ENCODE data around the gene STK31.
"Not testable (repeated sequence)": the region's sequence is repeated elsewhere in the genome, so short reads cannot be mapped to it uniquely, and the experiment has no call there.

STK31 gene

GRCh38 chr7:23768022-23768421 lies 58.0 kb downstream of the STK31 start:
- H3K4me2 ChIP-seq (ENCODE audit: insufficient read depth, low read length) = no peak overlapping the region
- no peaks in the 10 kb centered on the region for H4K20me1 ChIP-seq (ENCODE audit: insufficient read depth, low read length)
- no peak for TF ChIP-seq EZH2 (IDR thresholded peaks at IDR 0.05; ENCODE audit: borderline replicate concordance, low read depth, low read length, severe bottlenecking)
- no peak for TF ChIP-seq CTCF (IDR thresholded peaks at IDR 0.05; ENCODE audit: borderline replicate concordance, extremely low read depth, low read length, poor library complexity, severe bottlenecking)
- no peak overlapping the region for H3K27ac ChIP-seq (ENCODE audit: low read length)
- DNase-seq = no peak
- no peaks in the 10 kb centered on the region for H3K79me2 ChIP-seq (ENCODE audit: insufficient read depth, low read length)
- no peaks in the 10 kb centered on the region for H3K36me3 ChIP-seq (ENCODE audit: insufficient read depth, low read length)
- H3K27me3 ChIP-seq (ENCODE audit: insufficient read depth, low read length, poor library complexity) = no peaks in the 10 kb centered on the region
- H3K9me3 ChIP-seq (ENCODE audit: insufficient read depth, low read length, severe bottlenecking) = no peaks in the 10 kb centered on the region
- ATAC-seq (ENCODE audit: insufficient read depth, low read depth) = no peak
- no peak overlapping the region for H3K9ac ChIP-seq (ENCODE audit: low read depth, low read length)
- H3K4me1 ChIP-seq (ENCODE audit: insufficient read depth, low read length) = no peaks in the 10 kb centered on the region
- no peak overlapping the region for H2AFZ ChIP-seq (ENCODE audit: low read depth, low read length)
- no peak overlapping the region for H3K4me3 ChIP-seq (ENCODE audit: low read depth in 1 of 2, low read length in 2 of 2)

GRCh38 chr7:23779185-23779800 lies 69.3 kb downstream of the STK31 start:
- H4K20me1 ChIP-seq (ENCODE audit: insufficient read depth, low read length); H3K4me3 ChIP-seq (ENCODE audit: low read depth in 1 of 2, low read length in 2 of 2); H2AFZ ChIP-seq (ENCODE audit: low read depth, low read length); DNase-seq; H3K36me3 ChIP-seq (ENCODE audit: insufficient read depth, low read length); H3K27me3 ChIP-seq (ENCODE audit: insufficient read depth, low read length, poor library complexity); H3K9ac ChIP-seq (ENCODE audit: low read depth, low read length); H3K27ac ChIP-seq (ENCODE audit: low read length); H3K9me3 ChIP-seq (ENCODE audit: insufficient read depth, low read length, severe bottlenecking); H3K4me1 ChIP-seq (ENCODE audit: insufficient read depth, low read length); H3K4me2 ChIP-seq (ENCODE audit: insufficient read depth, low read length); ATAC-seq (ENCODE audit: insufficient read depth, low read depth); H3K79me2 ChIP-seq (ENCODE audit: insufficient read depth, low read length): not testable (repeated sequence)

GRCh38 chr7:23783115-23783514 lies 73.1 kb downstream of the STK31 start:
- Histone ChIP-seq H3K27ac (ENCODE audit: low read length) (no peak overlapping the region), H3K4me2 (ENCODE audit: insufficient read depth, low read length) (no peak overlapping the region), H3K27me3 (ENCODE audit: insufficient read depth, low read length, poor library complexity) (no peaks in the 10 kb centered on the region), H4K20me1 (ENCODE audit: insufficient read depth, low read length) (no peaks in the 10 kb centered on the region), H3K9me3 (ENCODE audit: insufficient read depth, low read length, severe bottlenecking) (peaks cover 2% of the 10 kb centered on the region), H3K79me2 (ENCODE audit: insufficient read depth, low read length) (no peaks in the 10 kb centered on the region), H3K36me3 (ENCODE audit: insufficient read depth, low read length) (no peaks in the 10 kb centered on the region), H2AFZ (ENCODE audit: low read depth, low read length) (no peak overlapping the region), H3K4me3 (ENCODE audit: low read depth in 1 of 2, low read length in 2 of 2) (no peak overlapping the region), H3K9ac (ENCODE audit: low read depth, low read length) (no peak overlapping the region), H3K4me1 (ENCODE audit: insufficient read depth, low read length) (no peaks in the 10 kb centered on the region)
- DNase-seq (no peak), ATAC-seq (ENCODE audit: insufficient read depth, low read depth) (no peak)
- no peak for TF ChIP-seq CTCF (IDR thresholded peaks at IDR 0.05; ENCODE audit: borderline replicate concordance, extremely low read depth, low read length, poor library complexity, severe bottlenecking)
- TF ChIP-seq EZH2 (IDR thresholded peaks at IDR 0.05; ENCODE audit: borderline replicate concordance, low read depth, low read length, severe bottlenecking) = no peak

DNA sequence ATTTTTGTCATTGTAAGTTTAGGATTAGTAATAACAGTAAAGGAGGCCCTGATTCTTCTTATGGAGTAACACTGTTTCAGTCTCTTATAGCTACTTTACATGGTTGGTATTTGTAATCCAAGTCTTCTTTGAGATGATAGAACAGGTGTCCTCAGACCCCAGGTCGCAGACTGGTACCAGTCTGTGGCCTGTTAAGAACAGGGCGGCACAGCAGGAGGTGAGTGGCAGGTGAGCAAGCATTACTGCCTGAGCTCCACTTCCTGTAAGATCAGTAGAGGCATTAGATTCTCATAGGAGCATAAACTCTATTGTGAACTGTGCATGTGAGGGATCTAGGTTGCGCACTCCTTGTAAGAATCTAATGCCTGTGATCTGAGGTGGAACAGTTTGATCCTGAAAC lies 77.3 kb downstream of the STK31 start:
- Histone ChIP-seq H3K4me1 (ENCODE audit: insufficient read depth, low read length) (no peaks in the 10 kb centered on the region), H3K9ac (ENCODE audit: low read depth, low read length) (no peak overlapping the region), H3K4me2 (ENCODE audit: insufficient read depth, low read length) (no peak overlapping the region), H3K36me3 (ENCODE audit: insufficient read depth, low read length) (no peaks in the 10 kb centered on the region), H3K27me3 (ENCODE audit: insufficient read depth, low read length, poor library complexity) (no peaks in the 10 kb centered on the region), H3K79me2 (ENCODE audit: insufficient read depth, low read length) (no peaks in the 10 kb centered on the region), H4K20me1 (ENCODE audit: insufficient read depth, low read length) (no peaks in the 10 kb centered on the region), H3K27ac (ENCODE audit: low read length) (no peak overlapping the region), H3K4me3 (ENCODE audit: low read depth in 1 of 2, low read length in 2 of 2) (no peak overlapping the region), H3K9me3 (ENCODE audit: insufficient read depth, low read length, severe bottlenecking) (no peaks in the 10 kb centered on the region), H2AFZ (ENCODE audit: low read depth, low read length) (no peak overlapping the region)
- DNase-seq (no peak), ATAC-seq (ENCODE audit: insufficient read depth, low read depth) (no peak)
- TF ChIP-seq CTCF (IDR thresholded peaks at IDR 0.05; ENCODE audit: borderline replicate concordance, extremely low read depth, low read length, poor library complexity, severe bottlenecking) = no peak
- TF ChIP-seq EZH2 (IDR thresholded peaks at IDR 0.05; ENCODE audit: borderline replicate concordance, low read depth, low read length, severe bottlenecking) = no peak
